Hematopoietic multipotent progenitor cell treated with erythropoietin and hydrocortisone succinate and interleukin-3 and kit ligand, for 15 days (in vitro differentiated cells): ENCODE measurements around the gene KCNG2.

Source experiments
- DNase-seq: peaks from one replicate; pipeline ENCODE4 v3.0.0-alpha.2; 2015; ENCODE audit warnings: low spot score

Gene KCNG2

DNA sequence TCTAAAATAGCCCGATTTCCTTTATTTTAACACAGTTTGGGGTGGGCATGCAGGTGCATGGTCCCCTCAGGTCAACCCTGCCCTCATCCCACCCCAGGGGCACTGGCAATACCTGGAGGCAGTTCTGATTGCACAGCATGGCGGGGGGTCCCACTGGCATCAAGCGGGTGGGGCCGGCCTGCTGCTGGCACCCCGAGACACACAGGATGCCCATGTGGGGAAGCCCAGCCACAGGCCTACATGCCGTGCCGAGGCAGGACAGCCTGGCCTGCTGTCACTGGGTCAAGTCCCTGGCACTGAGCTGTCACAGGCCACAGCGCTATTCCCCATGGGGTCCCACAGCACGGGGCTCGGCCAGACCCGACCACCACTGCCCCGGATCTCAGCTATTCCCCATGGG, 11.9 kb upstream of the KCNG2 start:
- DNase-seq, result no peak

DNA sequence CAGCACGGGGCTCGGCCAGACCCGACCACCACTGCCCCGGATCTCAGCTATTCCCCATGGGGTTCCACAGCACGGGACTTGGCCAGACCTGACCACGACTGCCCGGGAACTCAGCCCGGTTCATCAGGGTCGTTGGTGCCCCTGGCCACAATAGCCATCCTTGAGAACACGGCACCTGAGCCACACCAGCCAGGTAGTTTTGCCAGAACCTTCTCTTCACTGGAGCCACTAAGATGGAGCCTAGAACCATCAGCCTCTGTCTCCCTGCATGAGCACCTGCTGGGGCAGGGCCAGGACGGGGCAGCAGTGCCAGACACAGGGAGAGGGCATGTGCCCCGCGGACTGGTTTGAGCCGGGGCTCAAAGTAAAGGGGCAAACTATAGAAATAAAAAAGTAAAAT, 11.4 kb upstream of the KCNG2 start:
- DNase-seq, result no peak

DNA sequence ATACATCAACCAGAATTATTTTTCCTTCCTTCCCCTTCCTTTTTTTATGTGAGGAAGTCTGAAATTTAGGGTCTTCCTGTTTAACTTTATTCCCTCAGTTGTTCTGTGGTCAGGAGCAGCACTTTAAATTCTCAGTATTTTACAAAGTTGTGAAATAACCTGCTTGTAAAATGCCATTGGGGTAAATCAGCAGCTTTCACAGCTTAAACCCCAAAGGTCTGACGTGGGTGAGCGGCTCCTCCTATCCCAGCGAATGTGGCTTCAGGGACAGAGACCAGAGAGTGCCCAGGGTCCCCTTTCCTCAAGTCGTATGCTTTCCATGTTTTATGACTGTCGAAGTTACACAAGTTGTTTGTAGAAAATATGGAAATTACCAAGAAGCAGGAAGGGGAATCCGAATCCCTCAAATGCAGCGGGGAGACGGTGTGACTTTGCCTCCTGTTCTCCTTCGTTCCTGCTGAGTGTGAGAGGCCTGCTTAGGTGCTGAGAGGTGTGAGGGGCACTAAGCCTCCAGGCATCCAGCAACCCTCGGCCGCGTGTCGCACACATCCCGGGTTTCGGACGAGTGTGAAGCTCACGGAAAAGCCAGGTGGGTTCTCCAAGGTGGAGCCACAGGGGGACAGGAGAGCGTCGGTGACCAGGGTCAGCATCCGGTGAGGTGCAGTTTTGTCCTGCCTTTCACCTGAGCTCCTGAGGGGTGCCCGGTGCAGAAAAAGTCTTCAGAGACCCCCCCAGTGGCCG, 10.8 kb upstream of the KCNG2 start:
- DNase-seq, result no peak

DNA sequence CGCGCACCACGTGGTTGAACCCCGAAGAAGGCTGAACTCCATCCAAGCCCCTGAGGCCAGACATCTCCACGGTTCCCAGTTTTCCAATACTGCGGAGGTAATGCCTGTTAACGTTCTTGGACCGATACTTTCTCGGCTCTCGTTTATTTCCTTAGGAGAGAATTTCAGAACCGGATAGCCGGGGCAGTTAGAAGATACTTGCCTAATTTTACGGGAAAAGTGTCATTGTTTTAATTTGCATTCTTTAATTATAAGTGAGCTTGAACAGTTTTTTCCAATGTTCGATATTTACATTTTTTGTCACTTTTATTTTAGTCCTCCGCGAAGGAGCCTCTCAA, 10.2 kb upstream of the KCNG2 start:
- no peak for DNase-seq

DNA sequence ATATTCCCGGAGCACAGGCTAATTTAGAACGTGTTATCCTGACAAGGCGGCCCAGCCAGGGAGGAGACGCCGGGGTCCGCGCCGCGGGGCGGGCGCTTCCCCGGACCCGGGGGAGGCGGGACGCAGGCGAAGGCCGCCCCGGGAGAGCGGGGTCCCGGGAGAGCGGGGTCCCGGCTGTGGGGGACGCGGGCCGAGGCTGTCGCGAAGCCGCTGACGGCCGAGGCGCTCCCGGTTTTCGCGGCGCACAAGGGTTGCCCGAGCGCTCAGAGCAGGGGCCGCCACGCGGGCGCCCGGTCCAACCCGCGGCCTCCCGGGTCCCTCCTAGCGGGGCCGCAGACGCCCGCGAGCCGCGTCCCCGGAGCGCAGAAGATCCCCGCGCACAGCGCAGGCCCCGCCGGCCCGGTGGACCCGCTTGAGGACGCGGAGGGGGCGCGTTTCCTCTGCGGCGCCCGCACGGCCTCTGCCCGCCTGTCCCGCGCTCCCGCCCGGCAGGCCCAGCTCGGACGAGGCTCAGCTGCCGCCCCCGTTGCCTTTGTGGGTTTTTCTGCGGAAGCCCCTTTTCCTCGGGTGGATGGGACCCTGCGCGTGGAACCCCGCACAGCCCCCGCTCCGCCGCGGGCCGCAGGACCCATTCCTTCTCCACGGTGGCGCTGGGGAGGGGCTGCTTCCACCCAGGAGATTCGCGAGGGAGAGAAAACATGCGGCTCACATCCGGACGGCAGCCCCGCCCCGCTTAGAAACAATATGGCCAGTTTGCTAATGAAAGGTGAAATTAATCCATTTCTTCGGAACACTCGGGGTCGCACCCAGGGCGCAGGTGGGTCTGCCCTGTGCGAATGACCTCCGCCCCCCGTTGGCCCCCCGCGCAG, 9.6 kb upstream of the KCNG2 start:
- no peak for DNase-seq

DNA sequence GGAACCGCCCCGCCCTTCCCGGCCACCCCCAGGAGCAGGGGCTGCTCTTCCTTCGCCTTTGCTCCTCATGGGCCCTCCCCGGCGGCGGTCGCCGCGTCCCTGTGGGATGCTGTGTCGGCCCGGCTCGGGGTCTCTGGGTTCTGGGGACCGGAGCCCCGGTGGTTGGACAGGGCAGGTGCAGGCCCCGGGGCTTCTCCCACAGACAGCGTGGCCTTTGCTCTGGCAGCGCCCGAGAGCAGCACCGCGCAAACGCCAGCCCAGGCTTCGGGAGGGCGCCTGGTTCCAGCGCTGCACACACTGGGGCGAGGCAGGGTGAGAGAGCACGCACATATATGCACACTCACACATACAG, 9.0 kb upstream of the KCNG2 start:
- DNase-seq, result no peak

DNA sequence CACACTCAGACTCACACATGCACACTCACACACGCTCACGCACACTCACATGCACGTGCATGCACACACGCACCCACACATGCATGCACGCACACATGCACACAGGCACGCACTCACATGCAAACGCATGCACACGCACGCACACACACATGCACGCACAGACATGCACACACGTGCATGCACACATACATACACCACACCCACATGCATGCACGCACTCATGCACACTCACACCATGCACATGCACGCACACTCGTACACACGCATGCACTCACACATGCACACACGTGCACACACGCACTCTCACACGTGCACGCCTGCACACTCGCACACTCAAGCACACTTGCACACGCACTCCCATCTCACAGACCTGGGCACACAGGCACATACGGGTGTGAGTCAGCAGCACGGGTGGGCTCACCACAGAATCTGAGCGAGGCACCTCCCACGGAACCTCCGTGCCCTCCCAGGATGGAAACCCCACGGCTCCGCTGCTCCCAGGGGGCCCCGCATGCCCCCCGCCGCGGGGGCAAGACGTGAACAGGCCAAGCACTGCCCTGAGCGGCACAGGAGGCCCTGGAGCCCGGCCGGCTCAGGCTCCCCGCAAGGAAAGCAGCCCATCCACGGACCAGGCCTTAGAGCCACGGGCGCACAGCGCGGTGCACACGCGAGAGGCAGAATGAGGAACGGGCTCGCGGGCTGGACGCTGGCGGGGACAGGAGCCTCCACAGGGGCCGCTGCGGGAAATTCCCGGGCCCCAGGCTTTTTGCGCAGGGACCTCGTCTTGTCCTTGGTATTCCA, 8.4 kb upstream of the KCNG2 start:
- no peak for DNase-seq

DNA sequence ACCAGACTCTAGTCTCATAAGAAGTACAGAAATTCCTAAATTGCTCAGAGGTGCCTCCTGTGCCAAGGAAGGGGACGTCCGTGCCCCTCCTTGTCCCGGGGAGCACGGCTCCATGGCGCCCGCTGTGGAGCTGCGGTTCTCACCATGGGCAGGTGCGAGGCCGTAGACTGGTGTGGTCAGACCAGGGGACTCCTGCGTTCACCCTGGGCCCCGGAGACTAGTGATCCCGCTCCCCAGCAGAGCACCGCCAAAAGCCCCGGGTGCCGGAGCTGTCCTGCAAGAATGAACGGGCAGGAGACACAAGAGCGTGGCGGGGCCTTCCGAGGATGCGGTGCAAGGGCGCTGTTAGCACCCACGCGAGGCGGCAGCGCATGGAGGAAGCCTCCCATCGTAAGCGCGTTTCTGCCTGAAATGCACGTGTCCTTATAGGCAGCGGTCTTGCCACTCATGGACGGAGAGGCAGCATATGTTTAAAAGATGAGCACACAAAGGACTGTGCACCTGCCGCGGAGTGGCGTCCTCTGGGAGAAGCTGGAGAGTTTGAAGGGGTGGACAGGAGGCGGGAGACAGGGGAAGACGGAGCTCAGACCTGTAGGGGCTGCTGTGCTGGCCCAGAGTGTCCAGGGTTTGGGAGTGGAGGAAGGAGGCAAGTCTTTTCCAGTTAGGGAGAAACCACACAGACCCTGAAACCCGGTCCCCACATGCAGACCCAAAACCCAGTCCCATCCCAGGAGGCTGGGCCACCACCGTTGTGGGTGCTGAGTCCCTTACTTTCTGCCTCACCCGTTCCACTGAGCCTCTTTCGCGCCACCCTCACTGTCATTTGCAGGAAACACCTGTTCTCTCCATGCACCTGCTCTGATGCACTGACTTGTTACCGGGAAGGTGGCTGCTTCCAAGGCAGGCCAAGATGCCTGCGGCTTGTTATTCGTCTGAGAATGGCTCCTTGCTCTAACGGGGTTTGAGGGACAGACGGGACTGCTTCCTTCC, 7.5 kb upstream of the KCNG2 start:
- DNase-seq, result no peak

DNA sequence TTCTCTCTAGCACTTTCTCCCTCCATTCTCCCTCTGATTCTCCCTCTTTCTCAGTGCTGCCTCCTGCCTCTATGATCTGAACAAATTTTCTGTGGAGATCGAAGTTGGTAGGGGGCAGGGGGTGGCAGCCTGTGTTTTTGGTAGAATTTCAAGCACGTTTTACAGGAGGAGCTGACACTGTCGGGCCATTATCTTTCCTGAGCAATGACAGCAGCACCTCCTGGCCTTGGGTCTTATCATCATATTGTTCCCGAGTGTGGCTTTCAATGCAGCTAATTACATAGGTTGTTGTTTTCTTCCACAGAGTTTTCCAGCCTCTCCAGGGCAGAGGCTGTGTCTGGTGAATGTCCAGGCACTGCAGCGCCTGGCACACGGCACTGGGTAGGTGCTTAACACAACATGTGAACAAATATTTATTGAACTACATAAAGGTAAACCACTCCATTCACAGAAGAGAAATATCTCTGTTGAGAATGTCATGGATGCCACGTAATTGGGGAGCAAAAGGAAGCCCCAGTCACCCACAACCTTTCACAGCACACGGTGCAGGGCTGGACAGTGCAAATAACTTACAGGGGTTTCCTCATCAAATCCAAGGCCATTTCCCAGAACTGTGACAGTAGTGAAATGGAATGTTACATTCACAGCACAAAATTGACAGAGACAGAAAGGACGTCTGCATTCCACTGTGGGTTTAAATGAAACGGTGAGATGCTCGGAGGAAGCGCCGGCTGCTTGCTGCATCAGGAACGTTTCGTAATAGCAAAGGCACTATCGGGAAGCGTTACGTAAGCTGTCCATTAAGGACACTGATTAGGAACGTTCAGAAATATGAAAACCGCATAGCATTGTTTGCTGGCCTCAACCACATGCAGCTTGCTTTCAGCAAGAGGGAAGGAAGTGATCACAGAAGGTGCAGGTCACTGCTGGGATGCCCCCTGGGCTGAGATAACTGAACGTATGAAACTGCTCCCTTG, 6.5 kb upstream of the KCNG2 start:
- no peak for DNase-seq

DNA sequence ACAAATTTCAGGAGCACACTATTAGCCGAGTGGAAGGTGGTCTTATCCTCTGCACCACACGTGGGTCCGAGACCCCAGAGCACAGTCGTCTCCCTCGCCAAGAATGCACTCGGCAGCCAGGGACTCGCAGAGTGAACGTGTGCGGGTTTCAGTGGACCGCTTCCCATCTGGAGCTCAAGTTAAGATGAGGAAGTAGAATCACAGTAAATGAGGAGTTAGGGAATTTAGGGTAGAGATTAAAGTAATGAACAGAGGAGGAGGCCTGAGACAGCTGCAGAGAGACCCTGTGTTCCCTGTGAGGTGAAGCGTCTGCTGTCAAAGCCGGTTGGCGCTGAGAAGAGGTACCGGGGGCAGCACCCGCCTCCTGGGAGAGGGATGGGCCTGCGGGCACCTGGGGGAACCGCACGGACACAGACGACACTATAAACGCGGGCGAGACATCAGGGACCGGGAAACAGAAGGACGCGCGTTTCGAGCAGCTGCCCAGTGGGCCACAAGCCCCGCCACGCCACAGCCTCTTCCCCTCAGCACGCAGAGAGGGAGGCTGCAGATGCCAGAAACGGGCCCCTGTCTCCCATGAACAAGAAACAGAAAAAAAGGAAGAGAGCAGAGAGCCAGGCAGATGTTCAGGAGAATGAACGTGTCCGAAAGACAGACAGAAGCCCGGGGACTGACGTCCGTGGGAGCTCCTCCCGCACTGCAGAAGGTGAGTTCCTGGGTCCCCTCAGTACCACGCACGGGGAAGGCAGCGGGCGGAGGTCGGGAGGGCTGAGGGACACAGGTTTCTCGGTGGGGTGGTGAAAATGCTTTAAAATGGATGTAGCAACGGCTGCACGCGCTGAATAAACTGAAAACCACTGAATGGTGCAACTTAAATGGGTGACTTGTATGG, 5.4 kb upstream of the KCNG2 start:
- no peak for DNase-seq

DNA sequence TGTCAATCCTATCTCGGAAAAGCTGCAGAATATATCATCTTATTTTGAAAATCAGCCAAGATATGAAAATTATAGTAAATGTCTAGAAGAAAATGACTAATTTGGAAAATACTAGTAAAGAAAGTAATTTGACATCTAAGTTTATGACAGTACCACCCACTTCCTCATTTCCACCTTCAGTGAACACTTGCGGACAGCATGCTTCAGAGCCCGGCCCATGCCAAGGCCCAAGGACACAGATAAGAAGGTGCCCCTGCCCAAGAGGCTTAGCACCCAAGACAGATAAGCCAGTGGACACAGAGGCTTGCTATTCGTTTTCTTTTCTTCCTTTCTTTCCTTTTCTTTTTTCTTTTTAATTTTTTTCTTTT, 4.8 kb upstream of the KCNG2 start:
- no peak for DNase-seq

DNA sequence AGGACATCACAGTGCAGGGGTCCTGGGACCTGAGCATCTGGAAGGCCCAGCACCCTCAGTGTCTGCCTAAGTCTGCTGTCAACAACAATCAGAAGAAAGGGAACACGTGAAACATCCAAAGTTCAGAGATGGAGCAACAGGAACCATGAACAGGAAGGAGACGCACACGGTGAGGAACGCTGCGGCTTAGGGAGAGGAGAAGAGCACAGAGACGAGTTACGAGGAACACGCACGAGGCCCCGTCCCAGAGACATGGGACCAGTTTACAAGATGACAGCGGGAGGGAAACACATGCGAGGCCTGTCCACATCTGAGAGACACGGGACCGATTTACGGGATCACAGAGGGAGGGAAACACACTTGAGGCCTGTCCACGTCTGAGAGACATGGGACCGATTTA, 2.9 kb upstream of the KCNG2 start:
- no peak for DNase-seq

DNA sequence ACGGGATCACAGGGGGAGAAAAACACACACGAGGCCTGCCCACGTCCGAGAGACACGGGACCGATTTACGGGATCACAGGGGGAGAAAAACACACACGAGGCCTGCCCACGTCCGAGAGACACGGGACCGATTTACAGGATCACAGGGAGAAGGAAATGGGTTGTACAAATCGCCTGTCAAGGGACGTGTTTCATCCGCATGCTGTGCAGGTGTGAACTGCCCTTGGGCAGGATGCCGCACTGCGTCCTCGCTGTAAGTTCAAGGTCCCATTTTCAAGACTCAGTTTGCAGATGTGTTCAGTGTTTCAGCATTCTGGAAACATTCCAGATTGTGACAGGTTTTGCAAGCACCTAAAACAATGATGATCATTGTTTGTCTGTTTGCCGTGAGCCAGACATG, 2.3 kb upstream of the KCNG2 start:
- DNase-seq, result no peak

DNA sequence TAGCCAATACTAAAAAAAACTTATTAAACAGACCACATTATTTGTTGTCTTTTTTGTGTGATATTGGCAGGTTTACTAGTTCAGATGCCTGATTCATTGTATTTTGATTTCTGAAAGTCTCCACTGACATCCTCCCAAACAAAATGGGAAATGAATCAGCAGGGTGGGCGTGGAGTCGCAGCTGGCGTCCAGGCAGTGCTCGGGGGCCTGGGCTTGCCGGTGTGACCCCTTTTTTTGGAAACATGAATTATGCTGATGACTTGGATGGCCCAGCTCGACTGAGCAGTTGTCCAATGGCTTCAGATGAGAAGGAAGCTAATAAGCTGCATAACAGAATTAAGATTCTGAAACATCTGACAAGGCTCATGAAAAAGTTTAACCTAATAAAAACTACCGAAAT, 1.7 kb upstream of the KCNG2 start:
- no peak for DNase-seq

DNA sequence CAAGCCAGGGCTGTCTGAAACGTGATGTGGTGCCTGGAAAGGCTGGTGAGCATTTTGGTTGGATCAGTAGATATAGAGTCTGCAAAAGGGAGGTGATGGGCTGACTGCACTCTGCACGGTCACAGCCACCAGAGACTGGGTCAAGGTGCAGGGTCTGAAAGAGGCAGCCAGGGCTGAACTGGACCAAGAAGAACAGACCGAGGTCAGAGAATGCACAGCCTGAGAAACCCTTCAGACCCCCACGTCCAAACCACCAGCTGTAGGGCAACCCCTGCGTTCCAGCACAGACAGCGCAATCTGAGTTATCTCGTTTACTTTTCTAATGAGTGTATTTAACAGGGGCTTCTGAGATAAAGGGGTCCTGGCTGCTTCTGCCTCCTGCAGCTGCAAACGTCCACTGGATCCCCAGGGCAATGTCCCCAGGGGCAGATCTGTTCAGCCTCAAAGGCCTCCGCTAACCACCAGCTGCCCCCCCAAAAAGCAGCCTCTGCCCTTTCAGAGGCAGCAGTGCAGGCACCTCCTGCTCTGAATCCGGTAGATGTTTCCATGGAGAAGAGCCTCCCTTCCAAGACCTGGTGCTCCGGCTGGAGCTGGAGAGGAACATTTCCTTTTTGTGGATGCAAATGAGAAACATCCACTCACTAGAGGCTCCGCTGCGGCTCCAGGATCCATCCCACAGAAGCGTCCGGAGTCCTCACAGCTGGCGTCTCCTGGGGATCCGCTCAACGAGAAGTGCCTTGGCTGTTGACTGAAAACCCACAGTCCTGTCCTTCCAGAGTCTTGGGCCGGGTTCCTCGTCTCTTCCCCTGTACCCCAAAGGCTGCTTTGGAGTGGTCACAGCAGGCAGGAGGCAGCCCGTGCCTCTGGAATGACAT, 970 bp upstream of the KCNG2 start:
- DNase-seq, result no peak

DNA sequence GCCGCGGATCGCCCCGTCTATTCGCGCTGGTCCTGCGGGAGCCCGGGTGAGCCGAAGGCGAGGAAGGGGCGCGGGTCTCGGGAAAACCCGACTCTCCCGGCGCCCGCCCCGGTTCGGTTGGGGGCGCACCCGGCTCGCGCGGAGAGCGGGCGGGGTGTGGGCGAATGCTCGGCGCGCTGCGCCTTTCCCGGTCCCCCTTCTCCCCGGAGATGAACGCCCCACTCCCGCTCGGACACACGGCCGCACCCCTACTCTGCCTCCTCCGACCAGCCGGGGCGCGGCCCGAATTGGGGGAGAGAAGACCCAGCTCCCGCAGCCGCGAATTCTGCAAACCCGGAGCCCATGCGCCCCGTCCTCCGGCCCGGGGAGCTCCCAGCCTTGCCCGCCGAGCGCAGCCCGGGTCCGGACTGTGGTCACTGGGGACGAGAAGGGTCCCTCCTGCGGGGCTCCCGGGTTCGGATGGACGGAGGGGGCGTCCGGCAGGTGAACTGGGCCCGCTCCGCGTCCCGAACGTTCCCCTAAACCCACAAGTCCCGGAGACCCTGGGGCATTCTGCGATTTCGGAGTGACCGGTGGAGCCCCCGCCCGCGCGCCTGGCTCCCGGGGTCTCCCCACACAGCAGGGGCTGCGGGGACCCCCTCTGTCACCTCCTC, 734 bp downstream of the KCNG2 start:
- no peak for DNase-seq

DNA sequence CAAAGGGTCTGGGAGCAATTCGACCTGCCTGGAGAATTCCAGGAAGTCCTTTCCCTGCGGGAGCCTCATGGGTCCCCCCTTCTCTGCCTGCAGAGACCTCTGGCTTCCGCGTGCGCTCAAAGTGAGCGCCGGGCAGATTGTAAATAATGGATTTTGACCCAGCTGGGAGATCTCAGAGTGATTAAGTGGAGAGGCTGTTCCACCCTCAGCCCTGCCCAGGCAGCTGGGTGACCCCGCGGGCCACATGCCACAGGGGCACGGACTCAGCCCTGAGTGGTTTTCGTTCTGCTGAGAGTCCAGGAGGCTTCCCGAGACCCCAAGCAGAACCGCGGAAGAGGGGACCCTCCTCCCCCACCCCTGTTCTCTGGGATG, 1.2 kb downstream of the KCNG2 start:
- no peak for DNase-seq
